Type B pancreatic cell (in vitro differentiated cells): ENCODE data around the gene CEBPE. TPM values are rescaled to one million over a fixed set of nuclear protein-coding genes. Genes with fewer than 3 reads are reported as not detected.

ENCODE experiments used
- DNase-seq: peaks from one replicate; pipeline ENCODE4 v3.0.0; 2021; ENCODE audit warnings: mixed read lengths; ENCODE audit not compliant: unreplicated experiment; ENCODE audit errors: extremely low spot score
- H3K27ac Mint-ChIP-seq: 2 replicates; pipeline ENCODE4 v1.8.0; 2021; ENCODE audit warnings: mild to moderate bottlenecking, mixed read lengths
- H3K27me3 Mint-ChIP-seq: 2 replicates; pipeline ENCODE4 v1.8.0; 2021; ENCODE audit warnings: mixed read lengths
- H3K36me3 Mint-ChIP-seq: 2 replicates; pipeline ENCODE4 v1.8.0; 2021; ENCODE audit warnings: mixed read lengths
- H3K4me1 Mint-ChIP-seq: one replicate; pipeline ENCODE4 v1.8.0; 2021; ENCODE audit warnings: mixed read lengths; ENCODE audit not compliant: unreplicated experiment
- H3K4me3 Mint-ChIP-seq: 2 replicates; pipeline ENCODE4 v1.8.0; 2021; ENCODE audit warnings: mild to moderate bottlenecking, mixed read lengths
- H3K9me3 Mint-ChIP-seq: 2 replicates; pipeline ENCODE4 v1.8.0; 2021; ENCODE audit warnings: mixed read lengths
- long read RNA-seq: library from polyadenylated mRNA; unstranded; transcript quantifications from one replicate; pipeline ENCODE4 v2.0.0, GENCODE V29; 2020
- total RNA-seq: library from RNA; stranded (reverse); gene quantifications from 2 replicates; pipeline ENCODE4 v1.2.1, GENCODE V29; 2021; ENCODE audit warnings: low replicate concordance
- TF ChIP-seq, protein P1 (sequence below): fragments of 200-600 bp; sonication (generic); conservative IDR thresholded peaks from 2 replicates; pipeline ENCODE4 v1.5.0; 2021; ENCODE audit warnings: antibody characterized with exemption, mild to moderate bottlenecking

CEBPE gene
- not detected in 2 replicates for total RNA-seq
- long read RNA-seq = 0 reads

DNA sequence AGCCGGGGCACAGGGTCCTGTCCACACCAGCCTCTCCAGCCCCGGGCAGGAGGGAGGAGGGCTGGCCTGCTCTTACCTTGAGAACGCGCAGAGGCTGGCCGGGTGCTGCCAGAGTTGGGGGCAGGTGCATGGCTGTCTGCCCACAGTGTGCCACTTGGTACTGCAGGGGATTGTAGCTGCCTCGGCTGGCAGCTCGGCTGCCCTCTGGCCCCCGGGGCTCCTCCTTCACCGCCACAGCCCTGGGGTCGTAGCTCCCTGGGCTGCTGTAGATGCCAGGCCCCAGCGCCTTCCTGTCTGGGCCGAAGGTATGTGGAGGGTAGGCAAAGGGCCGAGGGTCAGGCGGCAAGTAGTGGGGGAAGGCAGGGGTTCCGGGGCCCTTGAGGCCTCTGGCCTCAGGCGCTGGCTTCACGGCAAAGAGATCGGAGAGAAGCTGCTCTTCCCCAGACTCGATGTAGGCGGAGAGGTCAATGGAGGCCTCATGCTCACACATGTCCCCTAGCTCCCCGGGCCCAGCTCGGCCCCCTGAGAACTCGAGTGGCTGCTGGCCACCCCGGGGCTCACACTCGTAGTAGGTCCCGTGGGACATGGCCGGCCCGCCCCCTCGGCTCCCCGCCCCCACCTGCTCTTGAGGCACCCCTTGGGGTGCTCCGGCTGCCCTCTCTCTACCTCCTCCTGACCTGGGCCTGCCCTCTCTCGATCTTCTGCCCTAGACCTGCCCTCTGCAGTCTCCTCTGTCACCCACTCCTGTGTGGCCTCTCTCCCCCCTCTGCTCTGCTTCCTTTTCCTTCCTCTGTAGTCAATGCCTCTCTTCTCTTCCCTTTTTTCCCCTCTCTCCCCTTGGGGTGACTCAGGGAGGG is at the start of gene CEBPE:
CEBPE (minus strand) TSS at position 750 of the 857 bp plus-strand sequence; CDS start at position 586, 164 bp downstream.
- no peak within 1 kb of the TSS for H3K27ac Mint-ChIP-seq
- TF ChIP-seq, protein P1, sequence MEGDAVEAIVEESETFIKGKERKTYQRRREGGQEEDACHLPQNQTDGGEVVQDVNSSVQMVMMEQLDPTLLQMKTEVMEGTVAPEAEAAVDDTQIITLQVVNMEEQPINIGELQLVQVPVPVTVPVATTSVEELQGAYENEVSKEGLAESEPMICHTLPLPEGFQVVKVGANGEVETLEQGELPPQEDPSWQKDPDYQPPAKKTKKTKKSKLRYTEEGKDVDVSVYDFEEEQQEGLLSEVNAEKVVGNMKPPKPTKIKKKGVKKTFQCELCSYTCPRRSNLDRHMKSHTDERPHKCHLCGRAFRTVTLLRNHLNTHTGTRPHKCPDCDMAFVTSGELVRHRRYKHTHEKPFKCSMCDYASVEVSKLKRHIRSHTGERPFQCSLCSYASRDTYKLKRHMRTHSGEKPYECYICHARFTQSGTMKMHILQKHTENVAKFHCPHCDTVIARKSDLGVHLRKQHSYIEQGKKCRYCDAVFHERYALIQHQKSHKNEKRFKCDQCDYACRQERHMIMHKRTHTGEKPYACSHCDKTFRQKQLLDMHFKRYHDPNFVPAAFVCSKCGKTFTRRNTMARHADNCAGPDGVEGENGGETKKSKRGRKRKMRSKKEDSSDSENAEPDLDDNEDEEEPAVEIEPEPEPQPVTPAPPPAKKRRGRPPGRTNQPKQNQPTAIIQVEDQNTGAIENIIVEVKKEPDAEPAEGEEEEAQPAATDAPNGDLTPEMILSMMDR = no peak
- H3K36me3 Mint-ChIP-seq = no peaks in the 10 kb centered on the region
- DNase-seq = no peak
- peaks cover 14% of the 10 kb centered on the region for H3K27me3 Mint-ChIP-seq
- no peak within 1 kb of the TSS for H3K4me3 Mint-ChIP-seq
- peaks cover 26% of the 10 kb centered on the region for H3K4me1 Mint-ChIP-seq
- H3K9me3 Mint-ChIP-seq = no peaks in the 10 kb centered on the region

DNA sequence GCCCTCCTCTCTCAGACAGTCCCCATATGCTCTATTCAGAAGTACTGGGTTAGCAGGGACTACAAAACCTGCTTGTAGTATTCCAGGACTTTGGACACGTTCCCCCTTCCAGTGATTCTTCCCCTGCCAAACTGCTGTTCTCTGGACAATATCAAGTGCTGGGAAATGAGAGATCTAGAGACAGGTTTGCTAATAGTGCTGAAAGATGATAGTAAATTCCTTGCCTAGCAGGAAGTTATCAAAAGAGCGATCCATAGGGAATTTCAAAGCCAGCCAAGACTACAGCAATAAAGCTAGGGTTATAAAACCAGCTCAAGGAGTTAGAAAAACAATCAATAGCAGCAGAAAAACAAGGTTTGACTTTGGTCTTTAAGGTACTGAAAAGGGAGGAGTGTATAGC is 49.2 kb upstream of the CEBPE start:
- H3K4me3 Mint-ChIP-seq = no peak overlapping the region
- peaks cover 30% of the 10 kb centered on the region for H3K4me1 Mint-ChIP-seq
- H3K27me3 Mint-ChIP-seq = no peaks in the 10 kb centered on the region
- peak overlapping the region; percentile 14 for H3K27ac Mint-ChIP-seq
- DNase-seq = no peak
- TF ChIP-seq, protein P1 = no peak
- H3K36me3 Mint-ChIP-seq = peaks cover 12% of the 10 kb centered on the region
- peaks cover 5% of the 10 kb centered on the region for H3K9me3 Mint-ChIP-seq

DNA sequence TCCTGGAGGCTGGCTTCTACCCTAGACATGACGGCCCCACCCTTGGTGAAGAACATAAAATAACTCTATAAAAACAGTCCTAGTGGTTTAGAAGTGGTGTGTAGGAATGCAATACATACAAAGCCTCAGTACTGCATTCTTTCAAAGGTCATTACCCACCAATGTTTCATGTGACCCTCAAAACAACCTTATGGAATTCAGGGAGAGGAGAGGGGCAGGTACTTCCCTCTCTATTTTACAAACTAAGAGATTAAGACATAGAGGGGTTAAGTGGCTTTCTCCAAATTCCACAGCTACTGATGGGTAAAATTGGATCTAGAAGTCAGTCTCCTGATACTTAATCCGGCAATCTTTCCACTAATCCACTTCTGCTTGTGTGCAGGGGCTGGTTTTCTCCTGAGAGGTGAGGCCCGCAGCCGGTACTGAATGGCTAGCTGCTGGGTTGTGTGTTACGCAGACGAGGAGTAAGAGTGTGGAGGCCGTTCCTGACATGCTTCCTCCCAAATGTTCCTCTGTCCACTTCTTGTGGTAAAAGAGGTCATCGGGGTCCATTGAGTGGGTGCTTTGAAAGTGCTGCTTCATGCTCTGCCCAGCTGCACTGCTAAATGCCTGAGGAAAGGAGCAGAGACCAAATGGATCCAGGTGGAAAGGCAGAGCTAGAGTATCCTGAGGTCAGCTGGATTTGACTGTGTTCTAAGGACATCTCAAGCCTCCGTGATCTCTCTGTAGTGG is 48.2 kb upstream of the CEBPE start:
- no peak overlapping the region for H3K27ac Mint-ChIP-seq

DNA sequence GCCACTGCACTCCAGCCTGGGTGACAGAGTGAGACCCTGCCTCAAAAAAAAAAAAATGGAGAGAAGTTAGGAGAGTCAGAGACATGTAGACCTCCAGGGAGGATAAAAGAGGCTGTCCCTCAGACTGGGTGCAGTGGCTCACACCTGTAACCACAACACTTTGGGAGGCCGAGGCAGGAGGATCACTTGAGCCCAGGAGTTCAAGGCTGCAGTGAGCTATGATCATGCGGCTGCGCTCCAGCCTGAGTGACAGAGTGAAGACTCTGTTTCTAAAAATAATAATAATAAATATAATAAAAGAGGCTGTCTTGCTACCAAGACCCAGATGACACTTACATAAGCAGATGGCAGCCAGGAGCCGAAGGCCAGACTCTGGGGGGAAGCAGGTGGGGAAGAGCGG is 45.9 kb upstream of the CEBPE start:
- peaks cover 9% of the 10 kb centered on the region for H3K36me3 Mint-ChIP-seq
- no peak overlapping the region for H3K4me3 Mint-ChIP-seq
- no peaks in the 10 kb centered on the region for H3K27me3 Mint-ChIP-seq
- TF ChIP-seq, protein P1 = no peak
- DNase-seq = no peak
- no peak overlapping the region for H3K27ac Mint-ChIP-seq
- H3K9me3 Mint-ChIP-seq = no peaks in the 10 kb centered on the region
- H3K4me1 Mint-ChIP-seq = peaks cover 32% of the 10 kb centered on the region

More for the DNA sequence above, 48.2 kb upstream of the CEBPE start:
- no peak overlapping the region for H3K4me3 Mint-ChIP-seq
- H3K36me3 Mint-ChIP-seq = peaks cover 12% of the 10 kb centered on the region
- no peak for DNase-seq
- H3K9me3 Mint-ChIP-seq = peaks cover 5% of the 10 kb centered on the region
- TF ChIP-seq, protein P1 = no peak
- no peaks in the 10 kb centered on the region for H3K27me3 Mint-ChIP-seq
- H3K4me1 Mint-ChIP-seq = peaks cover 28% of the 10 kb centered on the region

DNA sequence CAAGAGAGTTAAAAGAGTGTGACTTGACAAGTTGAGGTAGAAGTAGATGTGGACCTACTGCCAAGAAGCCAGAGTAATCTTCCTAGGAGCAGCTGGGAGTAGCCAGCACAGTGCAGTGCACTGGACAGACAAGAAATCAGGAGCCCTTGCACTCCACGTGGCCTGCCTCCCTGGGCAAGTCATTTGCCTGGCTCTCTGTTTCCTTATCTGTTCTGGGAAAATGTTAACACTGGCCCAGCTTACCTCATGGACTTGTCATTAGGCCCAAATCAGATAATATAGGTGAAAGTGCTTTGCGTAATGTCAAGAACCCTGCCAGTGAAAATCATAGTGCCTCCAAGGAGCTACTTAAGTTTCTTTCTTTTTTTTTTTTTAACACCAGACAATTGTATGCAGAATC is 45.2 kb upstream of the CEBPE start:
- no peak for DNase-seq
- H3K4me1 Mint-ChIP-seq = peaks cover 38% of the 10 kb centered on the region
- H3K36me3 Mint-ChIP-seq = peaks cover 9% of the 10 kb centered on the region
- no peak overlapping the region for H3K4me3 Mint-ChIP-seq
- no peak overlapping the region for H3K27ac Mint-ChIP-seq
- H3K9me3 Mint-ChIP-seq = no peaks in the 10 kb centered on the region
- TF ChIP-seq, protein P1 = no peak
- H3K27me3 Mint-ChIP-seq = no peaks in the 10 kb centered on the region
